Pancreas (tissue), 10 donors: Measurements from ENCODE around the gene HVCN1. TPM values are rescaled to one million over a fixed set of nuclear protein-coding genes. Genes with fewer than 3 reads are reported as not detected.
"Not testable (repeated sequence)": the region's sequence is repeated elsewhere in the genome, so short reads cannot be mapped to it uniquely, and the experiment has no call there.

Experiments
- ATAC-seq, 4 donors: fragments of 200-7000 bp; cut with Tn5 transposase; one replicate each; pipeline versions ENCODE4 v1.8.0 to v1.9.1; 2020; ENCODE audit warnings: mild to moderate bottlenecking in 4 of 4, moderate library complexity in 4 of 4
- DNase-seq, 6 donors: peaks; one replicate each; pipeline ENCODE4 v3.0.0-alpha.2; 2020
- FAIRE-seq: peaks from 2 replicates; lab custom pipeline; 2012; peaks lifted over from hg19 to GRCh38; lab: Jason Lieb, UNC
- H3K27ac ChIP-seq, 4 donors: fragments of 200-600 bp; sonication (generic); 1 replicate in 3 of 4; 2 replicates in 1 of 4; pipeline versions ENCODE4 v1.5.0 to v1.8.0; 2020
- H3K27me3 ChIP-seq, 4 donors: fragments of 200-600 bp; one replicate each; pipeline ENCODE4 v1.8.0; 2021
- H3K36me3 ChIP-seq, 3 donors: fragments of 200-600 bp; sonication (generic) in 1 of 3; one replicate each; pipeline versions ENCODE4 v1.5.0 to v1.8.0; 2020 to 2021
- H3K4me1 ChIP-seq, 3 donors: fragments of 200-600 bp; one replicate each; pipeline ENCODE4 v1.8.0; 2021
- H3K4me3 ChIP-seq, 4 donors: fragments of 200-600 bp; sonication (generic) in 2 of 4; one replicate each; pipeline versions ENCODE4 v1.5.0 to v1.8.0; 2020 to 2021
- H3K9me3 ChIP-seq, 4 donors: fragments of 200-600 bp; one replicate each; pipeline ENCODE4 v1.8.0; 2021
- WGBS, 2 donors: extraction: QIAGEN DNeasy Blood & Tissue Kit; methylation state at CpG; one replicate each; pipeline ENCODE4 v1.1.7; 2013; 5-methylcytosine and 5-hydroxymethylcytosine counted together
- intact Hi-C, 3 donors: fragments of 100-400 bp; cut with DNase I; formaldehyde crosslinking; loops; one replicate each; pipeline versions ENCODE4 v1.11.1 to v1.14.2; 2022
- polyA plus RNA-seq, 2 donors: library from polyadenylated mRNA; stranded (reverse); fragments of 200-250 nt; gene quantifications; one replicate each; pipeline ENCODE4 v1.2.3, GENCODE V29; 2013
- total RNA-seq, 6 donors: library from RNA; stranded (reverse); fragmentation: NEBNext Ultra II Directional in 4 of 6; extraction: Animal tissue kit (Norgen Biotek cat#: 25700) in 4 of 6; gene quantifications; one replicate each; pipeline versions ENCODE4 v1.2.1 to v1.2.4, GENCODE V29; 2021 to 2023
- TF ChIP-seq, protein P1 (sequence below), 4 donors: fragments of 200-600 bp; sonication (generic) in 3 of 4; IDR thresholded peaks; one replicate each; pipeline versions ENCODE4 v1.5.0 to v1.8.0; 2021; ENCODE audit warnings: antibody characterized with exemption in 4 of 4
- donor health status: healthy with polysubstance abuse.
- donor health status: DM: no; HTN: no; CAD: no; lungs with moderate emphysema.
- donor health status: DM: no; HTN: no; CAD: no.
- donor health status: control.
- donor health status: control.
- donor health status: Bipolar disorder and iron deficiency.
- donor health status: DM: yes; HTN: yes; CAD: no.
- donor health status: DM: no; HTN: no; CAD: no.
- donor health status: DM: no; HTN: no; CAD: no.
- donor health status: DM: yes; HTN: yes; CAD: no.

The HVCN1 gene
- total and polyA plus RNA-seq, 8 donors = 0.42 to 5.2 (median 1.3) TPM

DNA sequence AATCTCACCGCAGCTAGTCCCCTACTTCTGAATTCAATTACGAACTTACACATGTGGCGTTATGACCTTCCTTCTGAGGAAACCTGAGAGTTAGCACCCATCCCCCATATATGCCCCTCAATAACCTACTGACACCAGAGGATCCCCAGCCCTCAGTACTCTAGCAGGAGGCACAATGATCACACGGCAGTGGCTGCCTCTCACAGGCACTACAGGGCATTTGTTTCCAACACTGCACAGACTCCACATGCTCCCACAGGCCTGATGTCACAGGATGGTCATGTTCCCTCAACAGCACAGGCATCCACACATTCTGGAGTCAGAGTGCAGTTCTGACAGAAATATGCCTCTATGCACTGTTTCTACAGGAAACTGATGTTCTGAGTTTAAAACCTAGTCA lies 36.4 kb upstream of the HVCN1 start:
- no peak for FAIRE-seq

DNA sequence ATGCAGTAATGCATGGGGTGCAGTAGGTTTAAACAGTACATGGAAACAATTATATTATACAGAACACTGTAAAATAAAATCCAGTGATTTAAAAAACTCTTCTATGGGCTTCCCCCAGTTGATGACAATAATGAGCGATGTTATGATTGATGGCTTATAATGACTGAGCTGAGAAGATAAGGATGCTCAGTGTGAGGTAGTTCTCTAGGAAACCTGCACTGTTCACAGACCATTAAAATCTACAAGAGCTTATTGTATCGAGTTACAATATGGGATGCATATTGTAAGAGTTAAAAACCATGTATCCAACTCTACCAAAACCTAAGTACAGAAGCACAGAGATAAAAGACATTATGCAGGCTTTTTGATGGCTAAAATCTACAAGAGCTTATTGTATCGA lies 34.0 kb upstream of the HVCN1 start:
- intact Hi-C loops, H3K27ac ChIP-seq, ATAC-seq, FAIRE-seq, H3K9me3 ChIP-seq, H3K27me3 ChIP-seq, DNase-seq, H3K4me3 ChIP-seq, H3K4me1 ChIP-seq: not testable (repeated sequence)
- WGBS, 2 donors = 85 to 88% methylated on average over 3 of the region's 3 CpGs
- peaks cover 0 to 74% (median 38%) of the 10 kb centered on the region in 3 donors for H3K36me3 ChIP-seq

More for the DNA sequence above, 36.4 kb upstream of the HVCN1 start:
- no peaks in the 10 kb centered on the region for H3K4me1 ChIP-seq
- intact Hi-C loops = no loop called here
- H3K36me3 ChIP-seq = peaks cover 7 to 82% (median 38%) of the 10 kb centered on the region in 3 donors
- 89 to 91% methylated on average over 4 of the region's 4 CpGs for WGBS, 2 donors
- TF ChIP-seq, protein P1, sequence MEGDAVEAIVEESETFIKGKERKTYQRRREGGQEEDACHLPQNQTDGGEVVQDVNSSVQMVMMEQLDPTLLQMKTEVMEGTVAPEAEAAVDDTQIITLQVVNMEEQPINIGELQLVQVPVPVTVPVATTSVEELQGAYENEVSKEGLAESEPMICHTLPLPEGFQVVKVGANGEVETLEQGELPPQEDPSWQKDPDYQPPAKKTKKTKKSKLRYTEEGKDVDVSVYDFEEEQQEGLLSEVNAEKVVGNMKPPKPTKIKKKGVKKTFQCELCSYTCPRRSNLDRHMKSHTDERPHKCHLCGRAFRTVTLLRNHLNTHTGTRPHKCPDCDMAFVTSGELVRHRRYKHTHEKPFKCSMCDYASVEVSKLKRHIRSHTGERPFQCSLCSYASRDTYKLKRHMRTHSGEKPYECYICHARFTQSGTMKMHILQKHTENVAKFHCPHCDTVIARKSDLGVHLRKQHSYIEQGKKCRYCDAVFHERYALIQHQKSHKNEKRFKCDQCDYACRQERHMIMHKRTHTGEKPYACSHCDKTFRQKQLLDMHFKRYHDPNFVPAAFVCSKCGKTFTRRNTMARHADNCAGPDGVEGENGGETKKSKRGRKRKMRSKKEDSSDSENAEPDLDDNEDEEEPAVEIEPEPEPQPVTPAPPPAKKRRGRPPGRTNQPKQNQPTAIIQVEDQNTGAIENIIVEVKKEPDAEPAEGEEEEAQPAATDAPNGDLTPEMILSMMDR (IDR thresholded peaks at IDR 0.05) = no peak
- no peak overlapping the region for H3K4me3 ChIP-seq
- no peak for DNase-seq
- ATAC-seq = no peak
- no peaks in the 10 kb centered on the region for H3K9me3 ChIP-seq
- no peaks in the 10 kb centered on the region for H3K27me3 ChIP-seq
- no peak overlapping the region for H3K27ac ChIP-seq

DNA sequence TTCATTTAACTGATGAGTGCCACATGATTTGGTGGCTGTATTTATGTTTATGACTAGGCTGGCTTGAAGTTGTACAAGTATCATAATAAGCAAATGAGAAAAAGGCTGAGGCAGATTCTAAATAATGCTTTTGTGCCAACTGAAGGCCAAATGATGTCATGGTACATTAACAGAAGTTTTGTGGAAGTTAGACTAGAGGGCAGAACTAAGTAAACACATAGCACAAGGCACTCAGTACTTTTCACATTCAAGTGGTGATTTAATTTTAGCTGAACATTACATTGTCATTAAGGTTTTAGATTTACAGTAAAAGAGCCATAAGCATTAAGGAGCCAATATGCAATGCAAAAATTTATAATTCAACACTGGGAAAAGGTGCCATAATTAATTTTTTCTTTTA lies 32.7 kb upstream of the HVCN1 start:
- FAIRE-seq = no peak
- no peak overlapping the region for H3K27ac ChIP-seq

DNA sequence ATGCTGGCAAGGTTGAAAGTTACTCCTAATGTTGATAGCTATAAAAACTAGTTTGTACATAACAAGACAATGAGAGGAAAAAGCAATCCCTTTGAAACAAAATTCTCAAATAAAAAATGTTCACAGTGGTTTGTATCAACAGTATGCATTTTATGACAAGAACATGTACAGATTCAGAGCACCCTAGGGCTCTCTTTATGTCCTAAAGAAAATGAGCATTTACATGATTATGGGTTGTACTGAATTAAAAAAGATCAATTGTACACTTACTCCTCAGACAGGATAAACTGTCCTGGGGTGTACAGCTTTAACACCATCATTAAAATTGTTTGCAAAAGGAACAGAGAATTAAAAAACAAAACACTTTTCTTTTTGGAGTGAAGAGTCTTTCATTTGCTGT lies 31.6 kb upstream of the HVCN1 start:
- no peak overlapping the region for H3K4me3 ChIP-seq
- TF ChIP-seq, protein P1 (IDR thresholded peaks at IDR 0.05) = no peak
- no peak for FAIRE-seq
- H3K36me3 ChIP-seq = peaks cover 0 to 56% (median 40%) of the 10 kb centered on the region in 3 donors
- no peak for ATAC-seq
- no peak for DNase-seq
- H3K9me3 ChIP-seq = no peaks in the 10 kb centered on the region
- H3K27ac ChIP-seq = no peak overlapping the region
- no peaks in the 10 kb centered on the region for H3K27me3 ChIP-seq
- H3K4me1 ChIP-seq = no peaks in the 10 kb centered on the region
- intact Hi-C loops = no loop called here

More for the DNA sequence above, 32.7 kb upstream of the HVCN1 start:
- Histone ChIP-seq H3K4me3 (no peak overlapping the region), H3K36me3 (peaks cover 0 to 61% (median 40%) of the 10 kb centered on the region in 3 donors), H3K27me3 (no peaks in the 10 kb centered on the region), H3K4me1 (no peaks in the 10 kb centered on the region), H3K9me3 (no peaks in the 10 kb centered on the region)
- no peak for DNase-seq
- TF ChIP-seq, protein P1 (IDR thresholded peaks at IDR 0.05) = no peak
- intact Hi-C loops = no loop called here
- no peak for ATAC-seq

DNA sequence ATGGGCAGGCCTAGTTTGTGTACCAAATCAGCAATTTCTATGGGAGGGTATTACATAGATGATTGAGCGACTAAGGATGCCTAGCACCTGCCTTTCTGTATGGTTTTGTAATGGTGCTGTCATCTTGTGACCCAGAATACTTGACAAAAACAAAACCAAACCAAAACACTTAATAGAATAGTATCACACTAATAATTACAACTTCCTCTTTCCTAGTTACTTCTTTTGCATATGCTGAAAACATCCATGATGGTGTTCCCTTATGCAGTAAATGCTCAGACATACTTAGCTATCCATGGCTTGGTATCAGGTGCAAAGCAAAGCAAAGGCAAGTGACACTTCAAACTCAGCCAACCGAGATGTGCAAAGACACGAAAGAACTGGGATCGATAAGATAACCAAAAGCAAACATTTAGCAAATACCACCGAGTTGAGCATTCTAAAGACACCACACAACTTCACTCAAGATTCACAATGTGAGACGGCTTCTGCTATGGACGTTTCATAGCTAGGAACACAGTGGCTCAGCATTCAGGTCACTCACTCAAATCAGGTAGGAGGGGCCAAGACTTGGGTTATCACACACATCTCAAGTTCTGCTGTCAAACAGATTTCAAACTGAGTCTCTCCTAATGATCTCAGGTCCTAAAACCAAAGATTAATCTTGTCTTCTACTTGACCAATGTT lies 29.4 kb upstream of the HVCN1 start:
- FAIRE-seq = no peak
- TF ChIP-seq, protein P1 (IDR thresholded peaks at IDR 0.05) = no peak
- intact Hi-C loops = no loop called here
- Histone ChIP-seq H3K4me3 (no peak overlapping the region), H3K27ac (no peak overlapping the region), H3K27me3 (no peaks in the 10 kb centered on the region), H3K4me1 (no peaks in the 10 kb centered on the region), H3K36me3 (peaks cover 0 to 43% (median 26%) of the 10 kb centered on the region in 3 donors), H3K9me3 (no peaks in the 10 kb centered on the region)
- ATAC-seq = no peak
- DNase-seq = no peak
- 64 to 65% methylated on average over 7 of the region's 7 CpGs for WGBS, 2 donors
